Measurements from ENCODE around the gene VEPH1.

VEPH1 gene

DNA sequence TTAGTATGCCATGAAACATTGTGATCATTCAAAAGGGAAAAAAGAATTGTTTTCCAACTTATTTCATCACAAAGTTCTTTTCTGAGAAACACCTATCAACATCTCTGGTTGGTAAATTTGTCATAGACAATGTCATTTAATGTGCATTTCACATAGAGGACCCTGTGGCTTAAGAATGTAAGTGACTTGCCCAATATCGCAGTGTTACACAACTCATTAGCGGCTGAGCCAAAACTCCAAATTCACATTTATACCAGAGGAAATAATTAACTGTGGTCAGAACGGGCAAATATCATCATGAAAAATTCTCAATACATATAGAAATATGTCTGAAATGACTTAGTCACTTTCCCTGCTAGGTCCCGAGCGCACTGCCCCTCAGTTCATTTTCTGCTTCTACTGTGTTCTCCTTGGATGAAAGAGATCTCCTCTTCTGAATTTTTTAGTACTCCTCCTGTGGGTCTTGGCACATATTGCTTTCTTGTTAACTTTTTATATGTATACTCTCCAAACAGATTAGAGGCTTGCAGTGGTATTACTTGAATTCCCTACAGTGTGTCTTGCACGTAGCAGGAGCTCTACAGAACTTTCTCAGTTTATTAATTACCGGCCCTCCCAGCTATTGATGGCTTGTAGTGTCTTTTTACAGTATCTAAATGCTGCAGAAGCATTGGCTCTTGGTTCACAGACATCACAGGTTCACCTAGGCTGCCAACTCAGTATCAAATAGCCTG lies 33.5 kb downstream of the VEPH1 start:
- no peaks in the 10 kb centered on the region for H3K4me1 ChIP-seq (ENCODE audit: control insufficient read depth, low read depth, low read length)
- no peak overlapping the region for H3K9ac ChIP-seq (ENCODE audit: low read length)
- no peaks in the 10 kb centered on the region for H3K9me3 ChIP-seq (ENCODE audit: control insufficient read depth, low read depth, low read length)
- no peaks in the 10 kb centered on the region for H3K36me3 ChIP-seq (ENCODE audit: control insufficient read depth, low read depth, low read length)
- H3K27me3 ChIP-seq (ENCODE audit: control insufficient read depth, insufficient read depth, low read length), result no peaks in the 10 kb centered on the region
- no peak overlapping the region for H3K27ac ChIP-seq (ENCODE audit: low read length)
- no peak overlapping the region for H3K4me3 ChIP-seq (ENCODE audit: low read length)

DNA sequence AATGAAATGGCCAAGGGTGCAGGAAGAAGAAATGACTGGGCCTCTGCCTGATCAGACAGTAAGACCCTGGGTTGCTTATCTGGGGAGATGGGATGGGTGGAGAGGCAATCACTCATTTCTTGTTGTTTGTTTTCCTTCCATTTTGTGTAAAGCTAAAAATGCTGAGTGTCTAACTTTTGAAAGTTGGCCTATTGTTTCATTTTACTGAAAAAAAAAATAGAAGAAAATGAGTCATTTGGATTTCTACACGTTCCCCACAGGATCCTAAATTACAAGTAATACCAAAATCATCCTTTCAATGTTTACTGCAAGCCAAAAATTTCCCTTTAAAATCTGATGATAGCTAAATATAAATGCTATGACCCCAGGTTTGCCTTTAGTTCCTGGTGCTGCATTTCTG lies 36.0 kb downstream of the VEPH1 start:
- H3K4me1 ChIP-seq (ENCODE audit: control insufficient read depth, low read depth, low read length), result no peaks in the 10 kb centered on the region
- H3K9ac ChIP-seq (ENCODE audit: low read length), result no peak overlapping the region
- H3K27me3 ChIP-seq (ENCODE audit: control insufficient read depth, insufficient read depth, low read length), result no peaks in the 10 kb centered on the region
- no peak overlapping the region for H3K27ac ChIP-seq (ENCODE audit: low read length)
- H3K9me3 ChIP-seq (ENCODE audit: control insufficient read depth, low read depth, low read length), result no peaks in the 10 kb centered on the region
- H3K36me3 ChIP-seq (ENCODE audit: control insufficient read depth, low read depth, low read length), result no peaks in the 10 kb centered on the region
- no peak overlapping the region for H3K4me3 ChIP-seq (ENCODE audit: low read length)

- Histone ChIP-seq H3K4me3 (ENCODE audit: low read length) (no peak overlapping the region), H3K36me3 (ENCODE audit: control insufficient read depth, low read depth, low read length) (no peaks in the 10 kb centered on the region), H3K27me3 (ENCODE audit: control insufficient read depth, insufficient read depth, low read length) (no peaks in the 10 kb centered on the region), H3K4me1 (ENCODE audit: control insufficient read depth, low read depth, low read length) (no peaks in the 10 kb centered on the region), H3K9me3 (ENCODE audit: control insufficient read depth, low read depth, low read length) (no peaks in the 10 kb centered on the region), H3K27ac (ENCODE audit: low read length) (no peak overlapping the region), H3K9ac (ENCODE audit: low read length) (no peak overlapping the region)
These were observed 37.5 kb downstream of the VEPH1 start for GRCh38 chr3:157465741-157466140.

DNA sequence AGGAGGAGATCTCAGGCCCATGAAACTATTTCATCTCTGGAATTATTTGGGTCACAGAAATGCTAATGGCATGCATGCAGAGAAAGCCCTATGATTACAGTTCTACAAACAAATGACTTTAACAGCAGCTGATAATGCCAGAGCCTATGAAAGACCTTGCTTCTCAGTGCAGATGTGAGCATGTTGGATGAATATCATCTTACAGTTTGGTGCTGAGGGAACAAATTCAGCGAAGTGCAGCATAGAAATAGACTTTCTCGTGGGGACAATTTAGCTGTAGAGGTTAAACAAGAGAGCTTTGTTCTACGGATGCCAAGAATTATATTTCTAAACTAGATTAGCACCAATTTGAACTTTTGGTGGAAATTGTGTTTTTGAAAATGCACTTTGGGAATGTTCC lies 38.9 kb downstream of the VEPH1 start:
- Histone ChIP-seq H3K27ac (ENCODE audit: low read length) (no peak overlapping the region), H3K9me3 (ENCODE audit: control insufficient read depth, low read depth, low read length) (no peaks in the 10 kb centered on the region), H3K27me3 (ENCODE audit: control insufficient read depth, insufficient read depth, low read length) (no peaks in the 10 kb centered on the region), H3K4me3 (ENCODE audit: low read length) (no peak overlapping the region), H3K9ac (ENCODE audit: low read length) (no peak overlapping the region), H3K4me1 (ENCODE audit: control insufficient read depth, low read depth, low read length) (no peaks in the 10 kb centered on the region), H3K36me3 (ENCODE audit: control insufficient read depth, low read depth, low read length) (no peaks in the 10 kb centered on the region)

DNA sequence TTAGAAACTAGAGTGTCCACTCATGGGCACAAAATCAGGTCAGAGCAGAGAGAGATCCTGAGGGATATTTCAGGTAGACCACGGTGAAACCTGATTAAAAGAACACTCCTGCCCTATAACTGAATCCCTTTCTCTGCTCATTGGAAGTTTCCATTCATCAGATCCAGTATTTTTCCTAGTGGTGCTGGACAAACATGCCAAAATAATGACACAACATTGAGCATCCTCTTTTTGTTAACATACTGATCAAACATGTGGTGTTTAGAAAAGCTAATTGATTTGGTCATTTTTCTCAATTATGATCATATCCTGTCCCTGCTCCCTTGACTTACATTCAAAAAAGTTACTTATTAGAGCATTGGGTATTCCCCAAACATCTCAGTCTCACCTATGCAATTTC lies 39.4 kb downstream of the VEPH1 start:
- H3K4me1 ChIP-seq (ENCODE audit: control insufficient read depth, low read depth, low read length), result no peaks in the 10 kb centered on the region
- no peaks in the 10 kb centered on the region for H3K9me3 ChIP-seq (ENCODE audit: control insufficient read depth, low read depth, low read length)
- H3K36me3 ChIP-seq (ENCODE audit: control insufficient read depth, low read depth, low read length), result no peaks in the 10 kb centered on the region
- no peak overlapping the region for H3K27ac ChIP-seq (ENCODE audit: low read length)
- H3K9ac ChIP-seq (ENCODE audit: low read length), result no peak overlapping the region
- no peak overlapping the region for H3K4me3 ChIP-seq (ENCODE audit: low read length)
- H3K27me3 ChIP-seq (ENCODE audit: control insufficient read depth, insufficient read depth, low read length), result no peaks in the 10 kb centered on the region

GRCh38 chr3:157460253-157460652 lies 43.0 kb downstream of the VEPH1 start:
- Histone ChIP-seq H3K9ac (ENCODE audit: low read length) (no peak overlapping the region), H3K27ac (ENCODE audit: low read length) (no peak overlapping the region), H3K4me3 (ENCODE audit: low read length) (no peak overlapping the region)

GRCh38 chr3:157459706-157460105 lies 43.5 kb downstream of the VEPH1 start:
- H3K27ac ChIP-seq (ENCODE audit: low read length), result no peak overlapping the region
- H3K9me3 ChIP-seq (ENCODE audit: control insufficient read depth, low read depth, low read length), result no peaks in the 10 kb centered on the region
- H3K4me1 ChIP-seq (ENCODE audit: control insufficient read depth, low read depth, low read length), result no peaks in the 10 kb centered on the region
- no peak overlapping the region for H3K9ac ChIP-seq (ENCODE audit: low read length)
- H3K36me3 ChIP-seq (ENCODE audit: control insufficient read depth, low read depth, low read length), result no peaks in the 10 kb centered on the region
- H3K4me3 ChIP-seq (ENCODE audit: low read length), result no peak overlapping the region
- H3K27me3 ChIP-seq (ENCODE audit: control insufficient read depth, insufficient read depth, low read length), result no peaks in the 10 kb centered on the region

More at GRCh38 chr3:157460253-157460652, 43.0 kb downstream of the VEPH1 start:
- no peaks in the 10 kb centered on the region for H3K36me3 ChIP-seq (ENCODE audit: control insufficient read depth, low read depth, low read length)
- no peaks in the 10 kb centered on the region for H3K9me3 ChIP-seq (ENCODE audit: control insufficient read depth, low read depth, low read length)
- H3K27me3 ChIP-seq (ENCODE audit: control insufficient read depth, insufficient read depth, low read length), result no peaks in the 10 kb centered on the region
- H3K4me1 ChIP-seq (ENCODE audit: control insufficient read depth, low read depth, low read length), result no peaks in the 10 kb centered on the region

- Histone ChIP-seq H3K36me3 (ENCODE audit: control insufficient read depth, low read depth, low read length) (no peaks in the 10 kb centered on the region), H3K27me3 (ENCODE audit: control insufficient read depth, insufficient read depth, low read length) (no peaks in the 10 kb centered on the region), H3K9ac (ENCODE audit: low read length) (no peak overlapping the region), H3K4me3 (ENCODE audit: low read length) (no peak overlapping the region), H3K9me3 (ENCODE audit: control insufficient read depth, low read depth, low read length) (no peaks in the 10 kb centered on the region), H3K4me1 (ENCODE audit: control insufficient read depth, low read depth, low read length) (no peaks in the 10 kb centered on the region), H3K27ac (ENCODE audit: low read length) (no peak overlapping the region)
These were observed 49.4 kb downstream of the VEPH1 start for GRCh38 chr3:157453824-157454223.

DNA sequence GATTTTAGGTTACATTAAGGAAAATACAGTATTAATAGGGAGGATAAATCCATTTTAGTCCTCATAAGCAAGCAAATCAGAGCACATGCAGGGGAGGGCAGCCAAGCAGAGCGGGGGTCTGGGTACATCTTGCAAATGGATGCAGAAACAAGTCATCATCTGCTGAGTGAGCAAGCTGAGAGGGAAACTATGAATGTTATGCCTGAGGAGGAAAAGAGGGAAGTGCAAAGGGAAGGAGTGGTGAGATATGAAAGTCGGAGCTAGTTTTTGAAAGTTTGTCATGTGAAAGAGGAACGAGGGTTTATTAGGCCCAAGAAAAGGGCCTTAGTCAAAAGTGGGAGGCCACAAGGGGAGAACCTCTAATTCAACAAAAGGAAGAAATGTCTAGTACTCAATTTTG lies 51.1 kb downstream of the VEPH1 start:
- Histone ChIP-seq H3K9ac (ENCODE audit: low read length) (no peak overlapping the region), H3K9me3 (ENCODE audit: control insufficient read depth, low read depth, low read length) (no peaks in the 10 kb centered on the region), H3K4me1 (ENCODE audit: control insufficient read depth, low read depth, low read length) (no peaks in the 10 kb centered on the region), H3K27me3 (ENCODE audit: control insufficient read depth, insufficient read depth, low read length) (no peaks in the 10 kb centered on the region), H3K4me3 (ENCODE audit: low read length) (no peak overlapping the region), H3K27ac (ENCODE audit: low read length) (no peak overlapping the region), H3K36me3 (ENCODE audit: control insufficient read depth, low read depth, low read length) (no peaks in the 10 kb centered on the region)

DNA sequence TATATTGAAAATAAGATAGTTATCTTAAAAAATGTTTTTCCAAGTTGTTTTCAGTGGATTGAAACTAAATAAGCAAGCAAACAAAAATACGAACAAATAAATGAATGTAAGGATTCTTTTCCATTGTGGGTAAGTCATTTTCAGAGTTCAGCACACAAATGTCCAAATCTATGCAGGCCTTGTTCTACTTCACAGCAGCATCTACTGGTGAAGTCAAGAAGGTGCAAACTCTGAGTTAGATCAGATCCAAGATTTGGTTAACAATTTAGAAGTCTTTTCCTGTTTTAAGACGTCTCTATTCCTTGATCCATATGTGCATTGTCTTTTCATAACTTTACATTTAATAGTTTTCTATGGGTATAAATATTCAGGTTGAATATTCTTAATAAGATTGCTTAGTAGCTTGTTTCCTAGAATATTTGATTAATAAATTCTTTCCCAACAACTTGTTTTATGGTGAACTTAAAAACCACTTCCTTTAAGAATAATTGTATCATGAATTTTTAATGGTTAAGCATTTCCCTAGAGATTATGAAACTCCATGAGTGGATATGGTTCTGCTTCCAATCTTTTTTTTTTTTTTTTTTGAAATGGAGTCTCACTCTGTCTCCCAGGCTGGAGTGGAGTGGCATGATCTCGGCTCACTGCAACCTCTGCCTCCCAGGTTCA lies 56.1 kb downstream of the VEPH1 start:
- Histone ChIP-seq H3K4me3 (ENCODE audit: low read length) (no peak overlapping the region), H3K9ac (ENCODE audit: low read length) (no peak overlapping the region), H3K9me3 (ENCODE audit: control insufficient read depth, low read depth, low read length) (no peaks in the 10 kb centered on the region), H3K36me3 (ENCODE audit: control insufficient read depth, low read depth, low read length) (no peaks in the 10 kb centered on the region), H3K27ac (ENCODE audit: low read length) (no peak overlapping the region), H3K4me1 (ENCODE audit: control insufficient read depth, low read depth, low read length) (no peaks in the 10 kb centered on the region), H3K27me3 (ENCODE audit: control insufficient read depth, insufficient read depth, low read length) (no peaks in the 10 kb centered on the region)

DNA sequence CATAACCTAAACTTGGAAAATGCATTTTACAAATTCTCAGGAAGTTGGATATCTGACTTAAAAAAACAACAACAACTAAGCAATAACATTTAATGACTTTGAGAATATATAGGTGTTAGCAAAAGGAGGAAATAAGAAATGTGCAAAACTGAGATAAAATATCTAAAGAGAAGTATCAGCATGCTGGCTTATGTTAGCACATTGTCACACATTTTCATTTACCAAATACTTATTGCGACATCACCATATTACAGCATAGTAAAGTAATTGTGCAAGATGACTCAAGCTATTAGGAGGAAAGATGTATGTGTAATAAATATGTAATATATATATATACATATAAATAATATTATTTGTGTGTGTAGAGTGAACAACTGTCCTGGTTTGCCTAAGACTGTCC lies 57.4 kb downstream of the VEPH1 start:
- Histone ChIP-seq H3K9me3 (ENCODE audit: control insufficient read depth, low read depth, low read length) (no peaks in the 10 kb centered on the region), H3K4me3 (ENCODE audit: low read length) (no peak overlapping the region), H3K27me3 (ENCODE audit: control insufficient read depth, insufficient read depth, low read length) (no peaks in the 10 kb centered on the region), H3K36me3 (ENCODE audit: control insufficient read depth, low read depth, low read length) (no peaks in the 10 kb centered on the region), H3K27ac (ENCODE audit: low read length) (no peak overlapping the region), H3K4me1 (ENCODE audit: control insufficient read depth, low read depth, low read length) (no peaks in the 10 kb centered on the region), H3K9ac (ENCODE audit: low read length) (no peak overlapping the region)

DNA sequence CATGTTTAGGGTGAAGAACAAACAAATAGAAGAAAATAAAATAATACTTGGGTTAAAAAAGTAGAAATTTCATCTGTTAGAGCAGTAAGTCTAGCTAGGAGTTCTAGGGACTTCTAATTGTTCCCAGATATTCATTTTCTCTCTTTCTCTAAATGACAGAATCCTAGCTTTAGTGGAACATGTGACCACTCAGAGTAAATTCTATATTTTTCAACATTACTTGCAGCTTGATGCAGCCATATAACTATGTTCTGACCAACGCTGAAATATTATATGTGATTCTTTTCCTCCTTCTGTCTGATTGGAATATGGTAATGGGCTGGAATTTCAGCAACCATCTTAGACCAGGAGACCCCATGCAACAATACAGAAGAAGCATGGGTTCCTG lies 58.4 kb downstream of the VEPH1 start:
- no peak overlapping the region for H3K9ac ChIP-seq (ENCODE audit: low read length)
- H3K36me3 ChIP-seq (ENCODE audit: control insufficient read depth, low read depth, low read length), result no peaks in the 10 kb centered on the region
- H3K27me3 ChIP-seq (ENCODE audit: control insufficient read depth, insufficient read depth, low read length), result no peaks in the 10 kb centered on the region
- H3K4me1 ChIP-seq (ENCODE audit: control insufficient read depth, low read depth, low read length), result no peaks in the 10 kb centered on the region
- H3K9me3 ChIP-seq (ENCODE audit: control insufficient read depth, low read depth, low read length), result no peaks in the 10 kb centered on the region
- H3K27ac ChIP-seq (ENCODE audit: low read length), result no peak overlapping the region
- no peak overlapping the region for H3K4me3 ChIP-seq (ENCODE audit: low read length)

Data from iPS-18a (cell line).